Occipital lobe (tissue), 2 donors: Measurements from ENCODE around the gene SOCS3. TPM values are rescaled to one million over a fixed set of nuclear protein-coding genes. Genes with fewer than 3 reads are reported as not detected.
A peak's percentile ranks its signal among the peaks of the same experiment; 100 is the strongest.
"Not testable (repeated sequence)": the region's sequence is repeated elsewhere in the genome, so short reads cannot be mapped to it uniquely, and the experiment has no call there.

Experiments
- DNase-seq: peaks from one replicate; lab custom pipeline; 2025; lab: John Stamatoyannopoulos, UW
- total RNA-seq: library from RNA; depleted of rRNA; stranded (reverse); fragments of >200 nt; gene quantifications from one replicate; pipeline ENCODE4 v1.2.3, GENCODE V29; 2014

The SOCS3 gene
- total RNA-seq, 1 donor from 2014 or later = 8.3 TPM

DNA sequence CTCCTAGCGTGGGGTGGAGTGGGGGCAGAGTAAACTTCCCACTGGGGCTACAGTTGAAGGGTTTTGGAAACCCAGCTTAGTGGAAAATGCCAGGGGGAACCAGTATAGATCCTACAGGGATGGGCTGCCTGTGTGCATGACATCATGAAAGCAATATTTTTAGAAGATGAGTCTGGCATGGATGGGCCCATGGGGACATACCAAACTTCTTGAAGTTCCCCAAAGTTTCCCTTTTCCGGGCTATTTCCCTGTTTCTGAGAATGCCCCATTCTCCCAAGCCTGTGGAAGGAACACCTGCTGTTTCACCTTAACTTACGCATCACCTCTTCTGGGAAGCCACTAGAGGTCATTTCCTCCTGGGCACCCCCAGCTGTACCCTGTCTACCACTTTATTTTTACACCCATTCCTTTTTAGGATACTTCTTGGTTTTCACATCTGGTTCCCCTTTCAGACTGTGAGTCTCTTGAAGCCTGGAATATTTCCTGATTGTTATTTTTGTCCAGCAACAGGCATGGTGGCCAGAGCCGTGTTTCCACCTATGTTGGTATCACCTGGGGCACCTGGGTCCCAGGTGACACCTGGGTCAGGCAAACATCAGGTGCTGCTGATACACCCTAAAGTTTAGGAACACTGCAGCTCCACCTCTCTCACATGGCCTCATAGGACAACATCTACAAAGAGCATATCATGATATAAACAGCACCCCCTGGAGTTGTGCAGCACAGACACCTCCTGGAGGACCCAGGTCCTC is 9.8 kb downstream of the SOCS3 start:
- no peak for DNase-seq

- no peak for DNase-seq
Observed at GRCh38 chr17:78348055-78348770, 11.7 kb downstream of the SOCS3 start.

- DNase-seq = no peak
Observed at GRCh38 chr17:78347453-78347852, 12.4 kb downstream of the SOCS3 start.

- DNase-seq = no peak
Observed at GRCh38 chr17:78346605-78347250, 13.1 kb downstream of the SOCS3 start.

GRCh38 chr17:78345791-78346494 is 13.9 kb downstream of the SOCS3 start:
- no peak for DNase-seq

DNA sequence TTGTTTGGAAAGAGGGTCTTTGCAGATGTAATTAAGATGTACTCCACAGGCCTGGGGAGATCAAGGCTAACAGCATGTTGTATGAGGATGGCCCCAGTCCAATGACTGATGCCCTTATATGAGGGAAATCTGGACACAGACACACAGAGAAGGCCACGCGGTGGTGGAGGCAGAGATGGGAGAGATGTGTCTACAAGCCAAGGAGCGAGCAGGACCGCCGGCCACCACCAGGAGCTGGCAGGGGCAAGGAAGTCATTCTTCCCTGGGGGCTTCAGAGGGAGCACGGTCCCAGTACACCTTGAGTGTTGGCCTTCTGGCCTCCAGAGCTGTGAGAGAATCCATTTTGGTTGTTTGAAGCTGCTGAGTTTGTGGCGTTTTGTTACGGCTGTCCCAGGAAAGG is 14.7 kb downstream of the SOCS3 start:
- no peak for DNase-seq

- DNase-seq = no peak
Observed at GRCh38 chr17:78344666-78345065, 15.2 kb downstream of the SOCS3 start.

DNA sequence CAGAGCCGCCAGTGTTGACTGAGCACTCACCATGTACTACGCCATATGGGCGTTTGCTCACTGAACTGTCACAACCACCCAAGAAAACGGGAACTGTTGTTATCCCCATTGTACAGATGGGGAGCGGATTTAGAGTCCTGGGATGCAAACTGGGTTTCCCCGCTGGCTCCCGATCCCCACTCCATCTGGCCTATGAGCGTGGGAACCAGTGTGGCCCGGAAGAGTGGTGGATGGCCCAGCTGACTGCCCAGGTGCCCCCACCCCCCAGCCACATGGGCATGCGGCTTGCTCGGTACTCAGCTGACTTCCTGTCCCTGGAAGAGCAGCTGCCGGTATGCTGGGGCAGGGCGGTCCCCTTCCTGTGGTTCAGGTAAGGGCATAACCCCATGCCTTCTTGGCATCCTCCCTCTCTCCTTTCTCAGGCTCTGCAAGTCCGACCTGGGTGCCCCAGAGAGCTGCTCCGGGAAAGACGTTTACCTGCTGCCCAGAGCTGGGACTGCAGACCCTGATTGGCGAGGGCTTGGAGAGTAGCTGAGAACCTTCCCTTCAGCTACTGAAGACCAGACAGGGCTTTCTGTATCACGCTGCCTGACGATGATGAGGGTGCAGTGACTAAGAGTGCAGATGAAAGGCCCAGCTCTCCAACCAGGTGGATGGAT is 16.2 kb downstream of the SOCS3 start:
- no peak for DNase-seq

DNA sequence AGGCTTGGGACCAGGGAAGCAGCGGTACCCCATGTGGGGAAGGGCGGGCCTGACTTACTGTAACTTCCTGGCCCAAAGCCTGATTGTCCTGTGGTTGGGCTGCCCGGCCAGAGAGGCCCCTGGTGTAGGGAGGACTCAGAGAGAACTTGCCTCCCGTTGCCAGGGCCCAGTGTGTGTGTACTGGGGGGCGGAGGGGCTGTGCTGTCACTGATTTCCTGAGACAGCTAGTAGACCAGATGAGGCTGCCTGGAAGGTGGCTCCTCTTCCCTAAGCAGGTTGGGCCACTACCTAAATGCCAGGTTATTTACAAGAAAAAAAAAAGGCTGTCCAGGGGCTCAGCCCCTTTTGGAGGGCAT is 16.7 kb downstream of the SOCS3 start:
- DNase-seq = no peak

DNA sequence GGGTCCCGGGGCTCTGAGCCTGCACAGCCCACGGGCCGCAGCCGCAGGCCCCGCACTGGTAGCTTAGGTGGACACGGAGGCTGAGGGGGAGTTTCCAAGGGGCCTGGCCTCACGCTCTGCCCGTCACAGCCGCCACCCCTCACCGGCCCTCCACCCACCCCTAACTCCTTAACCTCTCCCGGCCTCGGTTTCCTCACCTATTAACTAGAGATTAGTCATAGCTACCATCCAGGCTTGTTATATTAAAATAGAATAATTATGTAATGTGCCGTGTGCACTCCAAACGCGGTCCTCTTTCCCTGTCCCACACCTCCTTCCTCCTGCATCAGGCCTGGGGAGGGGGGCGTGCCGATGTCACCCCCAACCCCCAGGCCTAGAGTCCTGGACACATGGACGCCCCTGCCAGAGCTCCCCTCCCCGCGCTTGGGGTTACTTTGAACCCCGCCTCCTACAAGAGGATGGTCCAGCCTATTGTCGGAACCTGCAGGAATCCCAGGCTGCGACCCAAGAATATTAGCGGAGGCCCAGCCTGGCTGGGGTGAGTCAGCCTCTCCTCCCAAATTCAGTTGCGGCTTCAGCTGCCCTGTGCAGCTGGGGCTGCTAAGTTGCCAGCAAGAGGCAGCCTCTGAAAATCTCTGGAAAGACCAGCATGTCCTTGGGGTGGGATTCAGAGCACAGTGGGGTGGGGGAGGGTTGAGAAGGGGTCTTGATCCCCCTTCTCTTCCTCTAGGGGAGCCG is 17.3 kb downstream of the SOCS3 start:
- DNase-seq = no peak

- DNase-seq = peak; percentile 39
Observed at GRCh38 chr17:78341559-78342448, 18.1 kb downstream of the SOCS3 start.

DNA sequence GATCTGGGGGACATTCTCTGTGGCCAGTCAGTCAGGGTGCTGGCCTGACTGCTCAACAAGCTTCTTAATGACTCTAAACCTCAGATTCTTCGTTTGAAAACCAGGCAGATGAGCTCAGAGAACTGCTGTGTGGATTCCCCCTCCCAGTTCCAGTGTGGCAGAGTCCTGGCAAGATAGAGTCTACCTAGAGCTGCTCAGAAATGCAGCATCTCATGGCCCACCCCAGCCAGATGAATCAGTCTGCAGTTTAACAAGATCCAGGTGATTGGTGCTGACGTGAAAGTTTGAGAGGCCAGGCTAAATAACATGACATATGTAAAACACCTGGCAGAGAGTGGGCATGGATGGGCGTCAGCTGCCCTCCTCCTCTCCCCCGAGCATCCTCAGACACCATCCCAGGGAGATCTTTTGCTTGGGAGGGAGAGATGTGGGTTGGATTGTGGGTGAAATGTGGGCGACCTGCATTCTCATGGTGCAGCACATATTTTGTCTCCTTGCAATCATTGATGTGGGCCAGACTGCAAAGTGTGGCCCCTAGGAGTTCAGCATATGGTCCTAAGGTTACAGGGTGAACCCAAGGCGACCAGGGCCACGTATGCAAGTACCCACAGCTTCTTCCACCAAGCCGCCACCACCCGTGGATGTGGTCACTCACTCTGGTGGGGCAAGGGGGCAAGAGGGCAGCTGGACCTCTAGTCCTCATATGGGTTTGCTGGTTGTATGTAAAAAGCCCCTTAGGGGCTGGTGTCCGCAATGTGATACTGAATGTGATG is 19.5 kb downstream of the SOCS3 start:
- no peak for DNase-seq

GRCh38 chr17:78338486-78339259 is 21.2 kb downstream of the SOCS3 start:
- no peak for DNase-seq

- DNase-seq = no peak
Observed at GRCh38 chr17:78337244-78338109, 22.4 kb downstream of the SOCS3 start.

- DNase-seq = no peak
Observed at GRCh38 chr17:78335209-78335608, 24.7 kb downstream of the SOCS3 start.

GRCh38 chr17:78332991-78333390 is 26.9 kb downstream of the SOCS3 start:
- DNase-seq = no peak

GRCh38 chr17:78331355-78331754 is 28.5 kb downstream of the SOCS3 start:
- DNase-seq = not testable (repeated sequence)
